Lung (tissue), 12 donors: ENCODE data around the gene ARHGEF38. TPM values are rescaled to one million over a fixed set of nuclear protein-coding genes. Genes with fewer than 3 reads are reported as not detected.

Source experiments
- ATAC-seq: fragments of 200-7000 bp; cut with Tn5 transposase; one replicate; pipeline ENCODE4 v1.9.1; 2020; ENCODE audit warnings: moderate number of reproducible peaks; ENCODE audit not compliant: insufficient read depth, low FRiP score
- DNase-seq, 3 donors: peaks; one replicate each; pipeline ENCODE4 v3.0.0-alpha.2; 2013 to 2017
- H3K27ac ChIP-seq, 2 donors: one replicate each; pipeline ENCODE4 v1.5.1; 2013; ENCODE audit warnings: mild to moderate bottlenecking in 2 of 2, moderate library complexity in 2 of 2, control low read depth in 1 of 2, inconsistent platforms in 1 of 2, low read depth in 1 of 2, low read length in 1 of 2
- H3K27me3 ChIP-seq, 3 donors: one replicate each; pipeline ENCODE4 v1.5.1; 2013; ENCODE audit warnings: low read length in 2 of 3; ENCODE audit not compliant: control insufficient read depth in 3 of 3, insufficient read depth in 3 of 3
- H3K36me3 ChIP-seq, 4 donors: one replicate each; pipeline ENCODE4 v1.5.1; 2013; ENCODE audit warnings: low read length in 4 of 4, mild to moderate bottlenecking in 1 of 4, moderate library complexity in 1 of 4; ENCODE audit not compliant: control insufficient read depth in 4 of 4, insufficient read depth in 4 of 4
- H3K4me1 ChIP-seq, 5 donors: one replicate each; pipeline ENCODE4 v1.5.1; 2013; ENCODE audit warnings: low read length in 5 of 5, mild to moderate bottlenecking in 2 of 5, moderate library complexity in 1 of 5; ENCODE audit not compliant: control insufficient read depth in 5 of 5, insufficient read depth in 5 of 5
- H3K4me3 ChIP-seq: one replicate; pipeline ENCODE4 v1.5.1; 2013; ENCODE audit warnings: mild to moderate bottlenecking, control low read depth, moderate library complexity
- H3K9ac ChIP-seq, 2 donors: one replicate each; pipeline ENCODE4 v1.5.1; 2013; ENCODE audit warnings: low read length in 2 of 2, control low read depth in 1 of 2; ENCODE audit not compliant: insufficient read depth in 1 of 2
- H3K9me3 ChIP-seq, 4 donors: one replicate each; pipeline ENCODE4 v1.5.1; 2013; ENCODE audit warnings: low read length in 3 of 4, mild to moderate bottlenecking in 1 of 4, moderate library complexity in 1 of 4; ENCODE audit not compliant: control insufficient read depth in 4 of 4, insufficient read depth in 3 of 4
- WGBS, 2 donors: extraction: QIAGEN DNeasy Blood & Tissue Kit; methylation state at CpG; one replicate each; pipeline ENCODE4 v1.1.7; 2013; 5-methylcytosine and 5-hydroxymethylcytosine counted together
- polyA plus RNA-seq, 2 donors: library from polyadenylated mRNA; stranded (reverse); fragments of 200-250 nt; gene quantifications; one replicate each; pipeline ENCODE4 v1.2.1, GENCODE V29; 2013
- total RNA-seq, 2 donors: library from RNA; depleted of rRNA in 1 of 2; stranded (reverse); fragments of >200 nt in 1 of 2; gene quantifications; one replicate each; pipeline ENCODE4 v1.2.1, GENCODE V29; 2014 to 2021
- TF ChIP-seq, protein P1 (sequence below): IDR thresholded peaks from 2 replicates; pipeline ENCODE4 v1.5.1; 2012; ENCODE audit warnings: mild to moderate bottlenecking; ENCODE audit errors: control extremely low read depth, extremely low read depth
- donor health status: control.
- donor health status: control.
- donor health status: Bipolar disorder and iron deficiency.
- donor health status: healthy.
- donor health status: DM: yes; HTN: yes; CAD: no.

The ARHGEF38 gene
- total and polyA plus RNA-seq, 4 donors = 2.0 to 55.0 (median 14.8) TPM

DNA sequence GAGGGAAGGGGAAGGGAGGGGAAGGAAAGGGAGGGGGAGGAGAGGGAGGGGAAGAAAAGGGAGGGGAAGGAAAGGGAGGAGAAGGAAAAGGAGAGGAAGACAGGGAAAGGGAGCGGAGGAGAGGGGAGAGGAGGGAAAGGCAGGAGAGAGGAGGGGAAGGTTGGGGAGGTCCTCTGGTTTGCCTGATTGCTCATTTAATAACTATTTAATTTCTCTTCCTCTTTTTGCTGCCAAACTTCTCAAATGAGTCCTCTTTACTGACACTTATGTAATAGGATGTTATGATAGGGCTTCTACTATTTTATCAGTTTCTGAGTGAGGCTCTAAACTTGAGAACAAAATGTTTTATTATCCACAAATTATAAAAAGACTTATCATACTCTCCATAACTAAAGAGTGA, 43.1 kb upstream of the ARHGEF38 start:
- Histone ChIP-seq H3K27me3 (no peaks in the 10 kb centered on the region), H3K4me3 (no peak overlapping the region), H3K4me1 (no peaks in the 10 kb centered on the region), H3K9me3 (no peaks in the 10 kb centered on the region), H3K27ac (no peak overlapping the region), H3K9ac (no peak overlapping the region), H3K36me3 (no peaks in the 10 kb centered on the region)
- DNase-seq = no peak
- ATAC-seq = no peak
- TF ChIP-seq, protein P1, sequence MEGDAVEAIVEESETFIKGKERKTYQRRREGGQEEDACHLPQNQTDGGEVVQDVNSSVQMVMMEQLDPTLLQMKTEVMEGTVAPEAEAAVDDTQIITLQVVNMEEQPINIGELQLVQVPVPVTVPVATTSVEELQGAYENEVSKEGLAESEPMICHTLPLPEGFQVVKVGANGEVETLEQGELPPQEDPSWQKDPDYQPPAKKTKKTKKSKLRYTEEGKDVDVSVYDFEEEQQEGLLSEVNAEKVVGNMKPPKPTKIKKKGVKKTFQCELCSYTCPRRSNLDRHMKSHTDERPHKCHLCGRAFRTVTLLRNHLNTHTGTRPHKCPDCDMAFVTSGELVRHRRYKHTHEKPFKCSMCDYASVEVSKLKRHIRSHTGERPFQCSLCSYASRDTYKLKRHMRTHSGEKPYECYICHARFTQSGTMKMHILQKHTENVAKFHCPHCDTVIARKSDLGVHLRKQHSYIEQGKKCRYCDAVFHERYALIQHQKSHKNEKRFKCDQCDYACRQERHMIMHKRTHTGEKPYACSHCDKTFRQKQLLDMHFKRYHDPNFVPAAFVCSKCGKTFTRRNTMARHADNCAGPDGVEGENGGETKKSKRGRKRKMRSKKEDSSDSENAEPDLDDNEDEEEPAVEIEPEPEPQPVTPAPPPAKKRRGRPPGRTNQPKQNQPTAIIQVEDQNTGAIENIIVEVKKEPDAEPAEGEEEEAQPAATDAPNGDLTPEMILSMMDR = no peak
- WGBS, 2 donors = 45 to 56% methylated on average over 1 of the region's 1 CpG

DNA sequence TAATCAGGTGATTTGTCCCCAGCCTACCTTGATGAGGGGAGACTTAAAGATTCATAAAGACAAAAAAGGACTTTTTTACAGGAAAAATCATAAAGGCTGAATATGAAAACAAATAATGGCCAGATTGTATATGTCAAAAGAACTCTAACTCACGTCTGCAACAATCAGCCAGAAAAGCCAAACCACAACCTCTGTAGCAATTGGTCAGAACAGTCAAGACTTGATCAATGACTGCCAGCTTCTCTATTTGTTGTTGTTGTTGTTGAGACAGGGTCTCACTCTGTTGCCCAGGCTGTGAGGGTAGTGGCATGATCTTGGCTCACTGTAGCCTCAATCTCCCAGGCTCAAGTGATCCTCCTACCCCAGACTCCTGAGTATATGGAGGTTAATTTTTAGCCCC, 42.7 kb upstream of the ARHGEF38 start:
- Histone ChIP-seq H3K4me1 (no peaks in the 10 kb centered on the region), H3K36me3 (no peaks in the 10 kb centered on the region), H3K27me3 (no peaks in the 10 kb centered on the region), H3K9me3 (no peaks in the 10 kb centered on the region), H3K27ac (no peak overlapping the region), H3K4me3 (no peak overlapping the region), H3K9ac (no peak overlapping the region)
- TF ChIP-seq, protein P1 = no peak
- 46 to 59% methylated on average over 1 of the region's 1 CpG for WGBS, 2 donors
- DNase-seq (no peak), ATAC-seq (no peak)

DNA sequence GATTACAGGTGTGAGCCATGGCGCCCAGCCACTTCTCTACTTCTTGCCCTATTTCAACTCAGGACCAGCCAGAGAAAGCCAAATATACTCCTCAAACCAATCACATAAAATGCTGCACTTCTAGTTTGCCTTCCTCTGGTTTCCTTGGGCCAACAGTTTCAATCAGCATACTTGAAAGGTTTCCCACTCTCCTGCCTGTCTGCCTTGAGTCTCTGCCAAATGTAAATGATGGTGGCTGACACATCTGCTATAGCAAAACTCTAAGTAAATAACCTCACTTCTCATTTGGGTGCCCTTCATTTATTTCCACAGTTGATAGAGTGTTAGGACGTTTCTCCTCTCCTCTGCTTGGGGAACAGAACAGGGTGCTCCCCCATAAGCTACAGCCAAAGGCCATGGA, 42.2 kb upstream of the ARHGEF38 start:
- H3K27ac ChIP-seq = no peak overlapping the region
- TF ChIP-seq, protein P1 = no peak
- 76 to 87% methylated on average over 2 of the region's 2 CpGs for WGBS, 2 donors
- H3K36me3 ChIP-seq = no peaks in the 10 kb centered on the region
- ATAC-seq (no peak), DNase-seq (no peak)
- H3K9ac ChIP-seq = no peak overlapping the region
- H3K9me3 ChIP-seq = no peaks in the 10 kb centered on the region
- no peak overlapping the region for H3K4me3 ChIP-seq
- H3K27me3 ChIP-seq = no peaks in the 10 kb centered on the region
- H3K4me1 ChIP-seq = no peaks in the 10 kb centered on the region
